Left lung (tissue), 10 donors: ENCODE data around the gene PICK1. TPM values are rescaled to one million over a fixed set of nuclear protein-coding genes. Genes with fewer than 3 reads are reported as not detected.

ENCODE experiments used
- ATAC-seq: fragments of 200-7000 bp; cut with Tn5 transposase; one replicate; pipeline ENCODE4 v1.9.1; 2020; ENCODE audit warnings: moderate library complexity
- DNase-seq, 4 donors: peaks; one replicate each; pipeline ENCODE4 v3.0.0-alpha.2; 2013 to 2020
- H3K27ac ChIP-seq, 2 donors: fragments of 200-600 bp; sonication (generic) in 1 of 2; one replicate each; pipeline versions ENCODE4 v1.5.0 to v1.8.0; 2020 to 2021
- H3K27me3 ChIP-seq, 2 donors: fragments of 200-600 bp; sonication (generic) in 1 of 2; one replicate each; pipeline versions ENCODE4 v1.5.0 to v1.8.0; 2020 to 2021
- H3K36me3 ChIP-seq, 2 donors: fragments of 200-600 bp; sonication (generic) in 1 of 2; one replicate each; pipeline versions ENCODE4 v1.5.0 to v1.8.0; 2020 to 2021
- H3K4me1 ChIP-seq, 2 donors: fragments of 200-600 bp; one replicate each; pipeline ENCODE4 v1.8.0; 2021
- H3K4me3 ChIP-seq, 2 donors: fragments of 200-600 bp; sonication (generic) in 1 of 2; one replicate each; pipeline versions ENCODE4 v1.5.0 to v1.8.0; 2020 to 2021; ENCODE audit warnings: mild to moderate bottlenecking in 1 of 2
- H3K9me3 ChIP-seq, 2 donors: fragments of 200-600 bp; sonication (generic) in 1 of 2; one replicate each; pipeline versions ENCODE4 v1.5.0 to v1.8.0; 2020 to 2021
- intact Hi-C, 2 donors: fragments of 100-400 bp; cut with DNase I; formaldehyde crosslinking; loops; one replicate each; pipeline versions ENCODE4 v1.11.2 to v1.14.2; 2022
- polyA plus RNA-seq, 6 donors: library from polyadenylated mRNA; unstranded; fragments of 120-200 nt; gene quantifications; one replicate each; pipeline ENCODE4 v1.2.1, GENCODE V29; 2013; ENCODE audit not compliant: insufficient read length in 6 of 6
- total RNA-seq, 2 donors: library from RNA; stranded (reverse); fragmentation: NEBNext Ultra II Directional; extraction: Animal tissue kit (Norgen Biotek cat#: 25700); gene quantifications; one replicate each; pipeline ENCODE4 v1.2.1, GENCODE V29; 2021
- TF ChIP-seq, protein P1 (sequence below), 2 donors: fragments of 200-600 bp; sonication (generic) in 1 of 2; IDR thresholded peaks; one replicate each; pipeline versions ENCODE4 v1.5.0 to v1.8.0; 2021; ENCODE audit warnings: antibody characterized with exemption in 2 of 2
- donor health status: DM: no; HTN: yes; CAD: no.
- donor health status: DM: no; HTN: no; CAD: no.

The PICK1 gene
- total and polyA plus RNA-seq, 8 donors: 22.8 to 39.5 (median 28.3) TPM

DNA sequence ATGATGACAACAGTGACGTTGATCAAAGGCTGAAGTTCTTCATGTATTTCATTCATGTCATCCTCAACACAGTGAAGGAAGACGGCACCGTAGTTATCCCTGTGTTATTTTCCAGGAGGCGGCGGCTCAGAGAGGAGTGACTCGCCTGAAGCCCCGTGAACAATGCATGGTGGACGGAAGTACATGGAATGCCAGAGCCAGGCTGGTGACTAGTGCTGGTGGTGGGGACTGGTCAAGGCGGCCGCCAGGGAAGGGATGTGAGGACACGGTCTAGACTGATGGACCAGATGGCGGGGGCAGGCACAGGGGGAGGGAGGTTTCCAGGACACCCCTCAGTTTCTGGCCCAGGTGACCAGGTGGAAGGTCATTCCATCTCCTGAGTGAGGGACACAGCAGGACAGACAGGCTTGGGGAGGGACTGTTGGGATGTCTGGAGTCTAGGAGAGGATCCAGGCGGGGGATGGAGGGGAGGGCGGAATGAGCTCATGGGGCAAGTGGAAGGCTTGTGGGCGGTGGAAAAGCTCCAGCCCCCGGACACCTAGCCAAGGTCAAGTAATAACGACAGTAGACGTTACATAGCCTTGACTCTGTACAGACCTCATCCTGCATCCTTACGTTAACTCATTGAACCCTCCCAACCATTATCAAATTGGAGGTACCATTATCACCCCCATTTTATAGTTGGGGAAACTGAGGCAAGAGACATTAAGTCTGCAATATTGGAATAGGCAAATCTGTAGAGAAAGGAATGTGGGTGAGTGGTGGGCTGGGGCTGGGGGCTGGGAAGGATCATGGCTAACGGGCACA lies 16.0 kb upstream of the PICK1 start:
- ATAC-seq: no peak
- TF ChIP-seq, protein P1, sequence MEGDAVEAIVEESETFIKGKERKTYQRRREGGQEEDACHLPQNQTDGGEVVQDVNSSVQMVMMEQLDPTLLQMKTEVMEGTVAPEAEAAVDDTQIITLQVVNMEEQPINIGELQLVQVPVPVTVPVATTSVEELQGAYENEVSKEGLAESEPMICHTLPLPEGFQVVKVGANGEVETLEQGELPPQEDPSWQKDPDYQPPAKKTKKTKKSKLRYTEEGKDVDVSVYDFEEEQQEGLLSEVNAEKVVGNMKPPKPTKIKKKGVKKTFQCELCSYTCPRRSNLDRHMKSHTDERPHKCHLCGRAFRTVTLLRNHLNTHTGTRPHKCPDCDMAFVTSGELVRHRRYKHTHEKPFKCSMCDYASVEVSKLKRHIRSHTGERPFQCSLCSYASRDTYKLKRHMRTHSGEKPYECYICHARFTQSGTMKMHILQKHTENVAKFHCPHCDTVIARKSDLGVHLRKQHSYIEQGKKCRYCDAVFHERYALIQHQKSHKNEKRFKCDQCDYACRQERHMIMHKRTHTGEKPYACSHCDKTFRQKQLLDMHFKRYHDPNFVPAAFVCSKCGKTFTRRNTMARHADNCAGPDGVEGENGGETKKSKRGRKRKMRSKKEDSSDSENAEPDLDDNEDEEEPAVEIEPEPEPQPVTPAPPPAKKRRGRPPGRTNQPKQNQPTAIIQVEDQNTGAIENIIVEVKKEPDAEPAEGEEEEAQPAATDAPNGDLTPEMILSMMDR (IDR thresholded peaks at IDR 0.05): no peak
- H3K4me1 ChIP-seq: peaks cover 0 to 16% of the 10 kb centered on the region in 2 donors

DNA sequence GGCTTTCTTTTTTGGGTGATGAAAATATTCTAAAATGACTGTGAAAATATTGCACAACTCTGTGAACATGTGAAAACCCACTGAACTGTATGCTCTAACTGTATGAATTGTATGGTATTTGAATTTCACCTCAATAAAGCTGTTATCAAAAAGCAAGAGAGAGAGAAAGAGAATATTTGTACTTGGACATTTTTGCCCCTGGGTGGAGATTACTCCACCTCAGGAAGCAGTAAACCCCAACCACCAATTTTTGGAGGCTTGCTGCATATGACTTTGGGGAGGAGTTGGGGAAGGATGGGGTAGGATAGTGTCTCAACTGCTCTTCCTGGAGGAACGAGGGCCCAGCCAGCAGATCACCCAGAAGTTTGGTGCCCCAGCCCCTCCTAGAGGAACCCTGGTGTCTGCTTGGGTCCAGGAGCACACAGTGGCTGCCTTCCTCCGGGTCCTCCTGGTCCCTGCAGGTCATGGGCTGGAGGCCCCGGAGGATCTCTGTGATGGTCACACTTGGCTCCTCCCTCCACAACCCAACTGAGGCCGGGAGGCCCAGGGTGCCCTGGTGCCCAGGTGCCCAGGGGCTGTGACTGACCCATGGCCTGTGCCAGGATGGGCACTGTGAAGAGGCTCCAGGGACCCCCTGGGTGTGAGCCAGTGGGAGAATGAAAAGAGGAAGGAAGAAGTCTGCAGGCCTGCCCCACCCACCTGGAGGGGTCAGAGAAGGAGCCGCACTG lies 15.3 kb upstream of the PICK1 start:
- TF ChIP-seq, protein P1 (IDR thresholded peaks at IDR 0.05): no peak
- DNase-seq: no peak
- Histone ChIP-seq H3K9me3 (no peaks in the 10 kb centered on the region), H3K4me3 (no peak overlapping the region), H3K36me3 (no peaks in the 10 kb centered on the region), H3K4me1 (peaks cover 0 to 16% of the 10 kb centered on the region in 2 donors), H3K27ac (peak overlapping the region in 1 of 2 donors; percentile 28), H3K27me3 (no peaks in the 10 kb centered on the region)
- intact Hi-C loops: no loop called here
- ATAC-seq: peak; percentile 31

More for the DNA sequence above, 16.0 kb upstream of the PICK1 start:
- DNase-seq: no peak
- Histone ChIP-seq H3K27me3 (no peaks in the 10 kb centered on the region), H3K9me3 (no peaks in the 10 kb centered on the region), H3K27ac (no peak overlapping the region), H3K4me3 (no peak overlapping the region), H3K36me3 (no peaks in the 10 kb centered on the region)
- intact Hi-C loops: no loop called here

DNA sequence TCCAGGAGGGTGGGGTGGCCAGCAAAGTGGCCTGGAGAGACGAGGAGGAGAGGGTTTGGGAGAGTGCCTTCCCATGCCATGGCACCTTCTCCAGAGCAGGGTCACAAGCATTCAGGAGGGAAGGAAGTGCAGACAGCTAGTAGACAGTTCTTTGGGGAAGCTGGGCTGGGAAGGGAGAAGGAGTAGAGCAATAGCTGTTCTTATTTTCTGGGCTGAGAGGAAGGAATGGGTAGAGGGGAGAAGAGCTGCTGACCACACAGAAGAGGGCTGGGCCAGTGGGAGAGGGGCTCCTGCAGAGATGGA lies 14.8 kb upstream of the PICK1 start:
- Histone ChIP-seq H3K4me3 (no peak overlapping the region), H3K27me3 (no peaks in the 10 kb centered on the region), H3K9me3 (no peaks in the 10 kb centered on the region), H3K4me1 (peaks cover 0 to 16% of the 10 kb centered on the region in 2 donors), H3K27ac (peak overlapping the region in 1 of 2 donors; percentile 28), H3K36me3 (no peaks in the 10 kb centered on the region)
- TF ChIP-seq, protein P1 (IDR thresholded peaks at IDR 0.05): no peak
- DNase-seq (no peak), ATAC-seq (peak; percentile 24)
- intact Hi-C loops: no loop called here

DNA sequence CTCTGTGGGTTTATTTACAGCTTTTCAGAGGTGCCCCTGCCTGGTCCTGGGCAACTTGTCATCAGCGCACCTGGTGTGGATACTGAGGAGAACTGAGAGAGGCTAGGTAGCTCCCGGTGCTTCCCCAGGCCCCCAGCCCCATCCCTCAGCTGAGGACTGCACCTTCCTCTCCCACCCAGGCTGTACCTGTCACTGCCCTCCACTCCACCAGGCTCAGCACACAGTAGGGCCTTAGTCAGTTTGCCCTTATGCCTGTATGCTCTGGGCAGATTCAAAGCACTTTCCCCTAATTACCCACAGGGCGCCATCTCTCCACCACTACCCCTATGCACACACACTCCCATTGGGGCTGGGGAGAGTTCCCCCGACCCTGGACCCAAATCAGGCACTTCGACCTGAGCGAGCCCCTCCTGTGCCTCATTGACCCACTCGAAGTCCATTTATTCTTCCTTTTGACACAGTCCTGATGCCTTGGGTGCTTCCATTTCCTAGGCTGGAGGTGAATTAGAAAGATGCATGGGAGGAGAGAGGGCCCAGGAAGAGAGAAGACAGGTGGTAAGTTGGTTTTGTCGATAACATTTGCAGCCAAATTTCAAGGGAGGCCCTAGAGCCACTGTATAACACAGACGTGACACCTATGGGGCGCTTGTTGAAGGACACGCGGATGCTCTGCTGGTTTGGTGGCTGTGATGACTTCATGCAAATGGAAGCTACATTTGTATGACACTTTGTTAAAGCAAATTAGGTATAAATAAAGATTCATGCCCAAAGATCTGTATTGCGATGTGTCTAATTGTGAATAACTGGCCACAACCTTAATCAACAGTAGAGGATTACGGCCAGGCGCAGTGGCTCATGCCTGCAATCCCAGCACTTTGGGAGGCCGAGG lies 13.8 kb upstream of the PICK1 start:
- Histone ChIP-seq H3K27ac (no peak overlapping the region), H3K9me3 (no peaks in the 10 kb centered on the region), H3K4me3 (no peak overlapping the region), H3K4me1 (peaks cover 0 to 16% of the 10 kb centered on the region in 2 donors), H3K27me3 (no peaks in the 10 kb centered on the region), H3K36me3 (no peaks in the 10 kb centered on the region)
- TF ChIP-seq, protein P1 (IDR thresholded peaks at IDR 0.05): no peak
- ATAC-seq (no peak), DNase-seq (no peak)
- intact Hi-C loops: no loop called here
